ENCODE measurements around the gene CCDC92B. TPM values are rescaled to one million over a fixed set of nuclear protein-coding genes. Genes with fewer than 3 reads are reported as not detected.
A peak's percentile ranks its signal among the peaks of the same experiment; 100 is the strongest.
"Not testable (repeated sequence)": the region's sequence is repeated elsewhere in the genome, so short reads cannot be mapped to it uniquely, and the experiment has no call there.

CCDC92B gene
- total RNA-seq, 1 donor from 2014 or later, result 1.2 TPM

GRCh38 chr17:2693561-2694380 lies 55.7 kb downstream of the CCDC92B start:
- peak in 1 of 2 donors; percentile 24 for DNase-seq (ENCODE audit: low spot score in 2 of 2)
- no peak for FAIRE-seq

- peak in 1 of 2 donors; percentile 28 for DNase-seq (ENCODE audit: low spot score in 2 of 2)
- FAIRE-seq, result no peak
Measured at GRCh38 chr17:2692781-2693135, 56.7 kb downstream of the CCDC92B start.

GRCh38 chr17:2691965-2692780 lies 57.3 kb downstream of the CCDC92B start:
- DNase-seq (ENCODE audit: low spot score in 2 of 2), result peak in 1 of 2 donors; percentile 26
- FAIRE-seq, result no peak

GRCh38 chr17:2691069-2691871 lies 58.2 kb downstream of the CCDC92B start:
- DNase-seq (ENCODE audit: low spot score in 2 of 2), result no peak
- FAIRE-seq, result no peak

- peak; percentile 25 to 40 for DNase-seq (ENCODE audit: low spot score in 2 of 2)
- FAIRE-seq, result no peak
Measured at GRCh38 chr17:2690165-2691068, 59.0 kb downstream of the CCDC92B start.

- DNase-seq (ENCODE audit: low spot score in 2 of 2) (peak in 1 of 2 donors; percentile 25), FAIRE-seq (no peak)
Measured at GRCh38 chr17:2689411-2690164, 59.9 kb downstream of the CCDC92B start.

GRCh38 chr17:2688351-2689342 lies 60.8 kb downstream of the CCDC92B start:
- peak; percentile 13 to 20 for DNase-seq (ENCODE audit: low spot score in 2 of 2)
- no peak for FAIRE-seq

GRCh38 chr17:2687074-2687418 lies 62.4 kb downstream of the CCDC92B start:
- DNase-seq (ENCODE audit: low spot score in 2 of 2) (no peak), FAIRE-seq (no peak)

- DNase-seq (ENCODE audit: low spot score in 2 of 2) (no peak), FAIRE-seq (no peak)
Measured at GRCh38 chr17:2685696-2686095, 63.8 kb downstream of the CCDC92B start.

- FAIRE-seq (no peak), DNase-seq (ENCODE audit: low spot score in 2 of 2) (no peak)
Measured at GRCh38 chr17:2684549-2684948, 64.9 kb downstream of the CCDC92B start.

- no peak for DNase-seq (ENCODE audit: low spot score in 2 of 2)
- FAIRE-seq, result no peak
Measured at GRCh38 chr17:2683912-2684311, 65.5 kb downstream of the CCDC92B start.

GRCh38 chr17:2682176-2682938 lies 67.1 kb downstream of the CCDC92B start:
- no peak for DNase-seq (ENCODE audit: low spot score in 2 of 2)
- FAIRE-seq, result no peak

- DNase-seq (ENCODE audit: low spot score in 2 of 2) (no peak), FAIRE-seq (no peak)
Measured at GRCh38 chr17:2681650-2682049, 67.8 kb downstream of the CCDC92B start.

GRCh38 chr17:2680961-2681360 lies 68.5 kb downstream of the CCDC92B start:
- no peak for DNase-seq (ENCODE audit: low spot score in 2 of 2)
- FAIRE-seq, result no peak

GRCh38 chr17:2679247-2679646 lies 70.2 kb downstream of the CCDC92B start:
- not testable (repeated sequence) for FAIRE-seq; DNase-seq (ENCODE audit: low spot score in 2 of 2)
